GM21619 (cell line): Measurements from ENCODE around the gene ACOX1.
"Not testable (repeated sequence)": the region's sequence is repeated elsewhere in the genome, so short reads cannot be mapped to it uniquely, and the experiment has no call there.

Experiments used
- ATAC-seq: cut with Tn5 transposase; IDR thresholded peaks from one replicate; pipeline ENCODE4 v1.9.1; 2021; ENCODE audit not compliant: unreplicated experiment

The ACOX1 gene

GRCh38 chr17:75983501-75984181 lies 4.7 kb upstream of the ACOX1 start:
- ATAC-seq, result no peak

GRCh38 chr17:75981019-75981615 lies 2.2 kb upstream of the ACOX1 start:
- ATAC-seq, result no peak

GRCh38 chr17:75980188-75981018 lies 1.4 kb upstream of the ACOX1 start:
- no peak for ATAC-seq

- peak; percentile 9 for ATAC-seq
Observed at GRCh38 chr17:75979705-75980187, 780 bp upstream of the ACOX1 start.

- ATAC-seq, result no peak
Observed at GRCh38 chr17:75976175-75976848, 2.7 kb downstream of the ACOX1 start.

- no peak for ATAC-seq
Observed at GRCh38 chr17:75975757-75976174, 3.2 kb downstream of the ACOX1 start.

GRCh38 chr17:75975187-75975586 lies 3.8 kb downstream of the ACOX1 start:
- not testable (repeated sequence) for ATAC-seq

GRCh38 chr17:75970626-75971025 lies 8.3 kb downstream of the ACOX1 start:
- no peak for ATAC-seq

GRCh38 chr17:75970011-75970523 lies 8.9 kb downstream of the ACOX1 start:
- no peak for ATAC-seq

GRCh38 chr17:75969044-75969443 lies 9.9 kb downstream of the ACOX1 start:
- ATAC-seq, result not testable (repeated sequence)

- ATAC-seq, result no peak
Observed at GRCh38 chr17:75965468-75965867, 13.5 kb downstream of the ACOX1 start.

- ATAC-seq, result no peak
Observed at GRCh38 chr17:75959839-75960511, 19.0 kb downstream of the ACOX1 start.

GRCh38 chr17:75959051-75959838 lies 19.7 kb downstream of the ACOX1 start:
- no peak for ATAC-seq

- no peak for ATAC-seq
Observed at GRCh38 chr17:75950855-75951554, 28.0 kb downstream of the ACOX1 start.

- ATAC-seq, result no peak
Observed at GRCh38 chr17:75950421-75950820, 28.5 kb downstream of the ACOX1 start.

- no peak for ATAC-seq
Observed at GRCh38 chr17:75945211-75945610, 33.8 kb downstream of the ACOX1 start.

GRCh38 chr17:75943491-75943890 lies 35.5 kb downstream of the ACOX1 start:
- ATAC-seq, result no peak

GRCh38 chr17:75942473-75942872 lies 36.5 kb downstream of the ACOX1 start:
- ATAC-seq, result no peak

- no peak for ATAC-seq
Observed at GRCh38 chr17:75941442-75941819, 37.5 kb downstream of the ACOX1 start.
